DMS79 treated with DMSO at 0.1 percent for 48 hours (cell line): ENCODE measurements around the gene HSFX3.
"Not testable (repeated sequence)": the region's sequence is repeated elsewhere in the genome, so short reads cannot be mapped to it uniquely, and the experiment has no call there.

ENCODE experiments used
- DNase-seq: peaks from one replicate; lab custom pipeline; 2025; lab: John Stamatoyannopoulos, UW

HSFX3 gene

GRCh38 chrX:149549701-149550100, at the start of gene HSFX3:
TSS of gene HSFX3 (minus strand) at chrX:149549924. CDS start at chrX:149549852, 72 bp downstream.
- DNase-seq, result not testable (repeated sequence)

GRCh38 chrX:149598603-149599002, 48.9 kb upstream of the HSFX3 start:
- not testable (repeated sequence) for DNase-seq

GRCh38 chrX:149595943-149596342, 46.2 kb upstream of the HSFX3 start:
- not testable (repeated sequence) for DNase-seq

GRCh38 chrX:149595214-149595613, 45.5 kb upstream of the HSFX3 start, which contains the start of gene HSFX2:
TSS of gene HSFX2 (minus strand) at chrX:149595314. CDS start at chrX:149594700, 614 bp downstream.
- DNase-seq, result not testable (repeated sequence)

- DNase-seq, result not testable (repeated sequence)
These were observed 41.3 kb upstream of the HSFX3 start for GRCh38 chrX:149590993-149591392.

GRCh38 chrX:149587359-149587758, 37.6 kb upstream of the HSFX3 start, which contains the start of gene MAGEA9B:
TSS of gene MAGEA9B (minus strand) at chrX:149587459. CDS start at chrX:149583179, 4,280 bp downstream.
- DNase-seq, result not testable (repeated sequence)

- DNase-seq, result not testable (repeated sequence)
These were observed 35.9 kb upstream of the HSFX3 start for GRCh38 chrX:149585631-149586030.

GRCh38 chrX:149573456-149573855, 23.7 kb upstream of the HSFX3 start:
- DNase-seq, result not testable (repeated sequence)

GRCh38 chrX:149572743-149573142, 23.0 kb upstream of the HSFX3 start:
- no peak for DNase-seq

- no peak for DNase-seq
These were observed 22.0 kb upstream of the HSFX3 start for GRCh38 chrX:149571770-149572169.

GRCh38 chrX:149570668-149571067, 20.9 kb upstream of the HSFX3 start:
- peak; percentile 24 for DNase-seq

GRCh38 chrX:149569770-149570169, 20.0 kb upstream of the HSFX3 start:
- no peak for DNase-seq

GRCh38 chrX:149568701-149569296, 19.1 kb upstream of the HSFX3 start:
- peak; percentile 37 for DNase-seq

- DNase-seq, result no peak
These were observed 18.1 kb upstream of the HSFX3 start for GRCh38 chrX:149567621-149568417.

- no peak for DNase-seq
These were observed 13.6 kb upstream of the HSFX3 start for GRCh38 chrX:149563359-149563758.

GRCh38 chrX:149555251-149555650, 5.5 kb upstream of the HSFX3 start:
- not testable (repeated sequence) for DNase-seq

GRCh38 chrX:149551939-149552248, 2.2 kb upstream of the HSFX3 start:
- not testable (repeated sequence) for DNase-seq

- not testable (repeated sequence) for DNase-seq
These were observed 1.7 kb upstream of the HSFX3 start for GRCh38 chrX:149551245-149551938.

- not testable (repeated sequence) for DNase-seq
These were observed 730 bp upstream of the HSFX3 start for GRCh38 chrX:149550454-149550853.

GRCh38 chrX:149547782-149548181, 1.9 kb downstream of the HSFX3 start:
- DNase-seq, result not testable (repeated sequence)

- not testable (repeated sequence) for DNase-seq
These were observed 2.8 kb downstream of the HSFX3 start for GRCh38 chrX:149546962-149547361.
